PC-3 (cell line): ENCODE results near the gene C3orf52. TPM values are rescaled to one million over a fixed set of nuclear protein-coding genes. Genes with fewer than 3 reads are reported as not detected.

Experiments used
- ATAC-seq: fragments of 200-7000 bp; cut with Tn5 transposase; 2 replicates; pipeline ENCODE4 v1.9.1; 2020; ENCODE audit warnings: mild to moderate bottlenecking, moderate library complexity
- BruUV-seq: library from RNA; stranded (reverse); fragments of 400-500 nt; replicated peaks from 2 replicates; lab custom pipeline; 2021; lab: Mats Ljungman, UMichigan
- CTCF ChIA-PET: fragments of 300-600 bp; sonication (Branson Sonifier 250); formaldehyde crosslinking; loops from one replicate; lab custom pipeline; 2022; ENCODE audit warnings: antibody characterized with exemption; lab: Charles Lee
- POLR2A ChIA-PET: fragments of 300-600 bp; sonication (Branson Sonifier 250); formaldehyde crosslinking; loops from one replicate; lab custom pipeline; 2022; ENCODE audit warnings: antibody characterized with exemption; ENCODE audit not compliant: unreplicated experiment; lab: Charles Lee
- DNase-seq: peaks from one replicate; pipeline ENCODE4 v3.0.0-alpha.2; 2015
- H2AFZ ChIP-seq: fragments of 300-600 bp; sonication (generic); 2 replicates; pipeline ENCODE4 v1.6.0; 2016; ENCODE audit warnings: antibody characterized with exemption, low read length
- H3F3A ChIP-seq: fragments of 300-600 bp; sonication (generic); one replicate; pipeline ENCODE4 v1.6.0; 2017; ENCODE audit warnings: antibody characterized with exemption, low read length, control low read depth, mild to moderate bottlenecking; ENCODE audit not compliant: unreplicated experiment
- H3K27ac ChIP-seq: fragments of 300-600 bp; sonication (generic); 2 replicates; pipeline ENCODE4 v1.5.1; 2016; ENCODE audit warnings: mild to moderate bottlenecking, low read length
- H3K27me3 ChIP-seq: fragments of 300-600 bp; sonication (generic); 2 replicates; pipeline ENCODE4 v1.6.1; 2016; ENCODE audit warnings: low read length, mixed read lengths
- H3K36me3 ChIP-seq: fragments of 300-600 bp; sonication (generic); 2 replicates; pipeline ENCODE4 v1.6.1; 2016; ENCODE audit warnings: low read depth, mixed run types, low read length, mixed read lengths
- H3K4me1 ChIP-seq: fragments of 300-600 bp; sonication (generic); 2 replicates; pipeline ENCODE4 v1.5.1; 2016; ENCODE audit warnings: low read length; ENCODE audit not compliant: insufficient read depth
- H3K4me2 ChIP-seq: fragments of 300-600 bp; sonication (generic); 2 replicates; pipeline ENCODE4 v1.6.0; 2016; ENCODE audit warnings: low read length
- H3K4me3 ChIP-seq: fragments of 300-600 bp; sonication (generic); 2 replicates; pipeline ENCODE4 v1.5.1; 2016; ENCODE audit warnings: mild to moderate bottlenecking, low read length, mixed read lengths
- H3K79me2 ChIP-seq: fragments of 300-600 bp; sonication (generic); 2 replicates; pipeline ENCODE4 v1.6.1; 2017; ENCODE audit warnings: low read length, mixed read lengths
- H3K9ac ChIP-seq: fragments of 300-600 bp; sonication (generic); 2 replicates; pipeline ENCODE4 v1.6.0; 2016; ENCODE audit warnings: mild to moderate bottlenecking, low read length
- H3K9me2 ChIP-seq: fragments of 300-600 bp; sonication (generic); replicated peaks from 2 replicates; pipeline ENCODE4 v1.6.1; 2016; ENCODE audit warnings: mixed run types, low read length, mixed read lengths
- H3K9me3 ChIP-seq: fragments of 300-600 bp; sonication (generic); 2 replicates; pipeline ENCODE4 v1.6.1; 2016; ENCODE audit warnings: low read length, mixed read lengths
- H4K20me1 ChIP-seq: fragments of 300-600 bp; sonication (generic); 2 replicates; pipeline ENCODE4 v1.6.1; 2016; ENCODE audit warnings: low read length, mixed read lengths
- CTCF ChIP-seq: fragments of 300-600 bp; sonication (generic); conservative IDR thresholded peaks from 2 replicates; pipeline ENCODE4 v1.5.1; 2017; ENCODE audit warnings: antibody characterized with exemption, low read depth, mild to moderate bottlenecking, low read length
- EZH2 ChIP-seq: fragments of 300-600 bp; sonication (generic); IDR thresholded peaks from one replicate; pipeline ENCODE4 v1.6.1; 2017; ENCODE audit warnings: antibody characterized with exemption, mild to moderate bottlenecking, low read length; ENCODE audit not compliant: unreplicated experiment
- EZH2phosphoT487 ChIP-seq: fragments of 300-600 bp; sonication (generic); IDR thresholded peaks from 2 replicates; pipeline ENCODE4 v1.6.1; 2018; ENCODE audit warnings: mild to moderate bottlenecking, antibody characterized with exemption, low read length, borderline replicate concordance
- intact Hi-C: fragments of 100-400 bp; cut with micrococcal nuclease; formaldehyde crosslinking; loops from 2 replicates; pipeline ENCODE4 v1.9.0; 2023
- total RNA-seq: library from RNA; depleted of rRNA; stranded (reverse); fragments of >200 nt; gene quantifications from 2 replicates; pipeline ENCODE4 v1.2.3, GENCODE V29; 2014

C3orf52 gene
- total RNA-seq, 1 experiment from 2014 or later, result 16.7 TPM

- POLR2A ChIA-PET, result no interaction called here
- CTCF ChIA-PET, result no interaction called here
- Histone ChIP-seq H3K4me3 (no peak overlapping the region), H3K9ac (no peak overlapping the region), H3K36me3 (peaks cover 41% of the 10 kb centered on the region), H3K27ac (no peak overlapping the region), H3F3A (no peaks in the 10 kb centered on the region), H3K79me2 (no peaks in the 10 kb centered on the region), H2AFZ (no peak overlapping the region), H3K27me3 (no peaks in the 10 kb centered on the region), H4K20me1 (no peaks in the 10 kb centered on the region), H3K4me2 (no peak overlapping the region), H3K9me2 (no peaks in the 10 kb centered on the region), H3K4me1 (no peaks in the 10 kb centered on the region), H3K9me3 (no peaks in the 10 kb centered on the region)
- BruUV-seq, result no TSS peak
- DNase-seq (no peak), ATAC-seq (no peak)
- TF ChIP-seq EZH2 (no peak), CTCF (no peak), EZH2phosphoT487 (no peak)
- intact Hi-C loops, result no loop called here
Measured at GRCh38 chr3:112116748-112117186, 30.6 kb downstream of the C3orf52 start.

- POLR2A ChIA-PET, result interaction anchor here (0.6 kb wide), 1 partner anchor 441 kb away, joined by 3 read pairs; no protein-coding TSS in a partner anchor
Measured at GRCh38 chr3:112117415-112117814, 31.2 kb downstream of the C3orf52 start.

More at GRCh38 chr3:112117415-112117814, 31.2 kb downstream of the C3orf52 start:
- Histone ChIP-seq H3K27ac (no peak overlapping the region), H3K4me2 (no peak overlapping the region), H3K79me2 (no peaks in the 10 kb centered on the region), H2AFZ (no peak overlapping the region), H3K9me3 (no peaks in the 10 kb centered on the region), H3F3A (no peaks in the 10 kb centered on the region), H3K36me3 (peaks cover 36% of the 10 kb centered on the region), H3K9me2 (no peaks in the 10 kb centered on the region), H3K9ac (no peak overlapping the region), H4K20me1 (no peaks in the 10 kb centered on the region), H3K4me3 (no peak overlapping the region), H3K4me1 (no peaks in the 10 kb centered on the region), H3K27me3 (no peaks in the 10 kb centered on the region)
- ATAC-seq, result no peak
- intact Hi-C loops, result no loop called here
- TF ChIP-seq EZH2phosphoT487 (no peak), CTCF (no peak), EZH2 (no peak)
- BruUV-seq, result no TSS peak
- no peak for DNase-seq
- CTCF ChIA-PET, result no interaction called here
